HUES48 (cell line): Measurements from ENCODE around the gene ADSS2.
"Not testable (repeated sequence)": the region's sequence is repeated elsewhere in the genome, so short reads cannot be mapped to it uniquely, and the experiment has no call there.

ENCODE experiments used
- H3K27ac ChIP-seq: one replicate; pipeline ENCODE4 v1.7.0; 2013; ENCODE audit warnings: low read depth, low read length, inconsistent platforms
- H3K27me3 ChIP-seq: 2 replicates; pipeline ENCODE4 v1.6.1; 2013; ENCODE audit warnings: mild to moderate bottlenecking, low read length; ENCODE audit not compliant: control insufficient read depth, insufficient read depth
- H3K36me3 ChIP-seq: 2 replicates; pipeline ENCODE4 v1.6.1; 2013; ENCODE audit warnings: low read length; ENCODE audit not compliant: control insufficient read depth, insufficient read depth
- H3K4me1 ChIP-seq: 2 replicates; pipeline ENCODE4 v1.6.1; 2013; ENCODE audit warnings: mild to moderate bottlenecking, low read length; ENCODE audit not compliant: control insufficient read depth, insufficient read depth
- H3K4me3 ChIP-seq: 2 replicates; pipeline ENCODE4 v1.5.1; 2013; ENCODE audit warnings: mild to moderate bottlenecking, low read depth, low read length
- H3K9ac ChIP-seq: 2 replicates; pipeline ENCODE4 v1.6.1; 2013; ENCODE audit warnings: mild to moderate bottlenecking, low read depth, low read length, moderate library complexity
- H3K9me3 ChIP-seq: 2 replicates; pipeline ENCODE4 v1.6.1; 2013; ENCODE audit warnings: low read length; ENCODE audit not compliant: control insufficient read depth, insufficient read depth

Gene ADSS2

DNA sequence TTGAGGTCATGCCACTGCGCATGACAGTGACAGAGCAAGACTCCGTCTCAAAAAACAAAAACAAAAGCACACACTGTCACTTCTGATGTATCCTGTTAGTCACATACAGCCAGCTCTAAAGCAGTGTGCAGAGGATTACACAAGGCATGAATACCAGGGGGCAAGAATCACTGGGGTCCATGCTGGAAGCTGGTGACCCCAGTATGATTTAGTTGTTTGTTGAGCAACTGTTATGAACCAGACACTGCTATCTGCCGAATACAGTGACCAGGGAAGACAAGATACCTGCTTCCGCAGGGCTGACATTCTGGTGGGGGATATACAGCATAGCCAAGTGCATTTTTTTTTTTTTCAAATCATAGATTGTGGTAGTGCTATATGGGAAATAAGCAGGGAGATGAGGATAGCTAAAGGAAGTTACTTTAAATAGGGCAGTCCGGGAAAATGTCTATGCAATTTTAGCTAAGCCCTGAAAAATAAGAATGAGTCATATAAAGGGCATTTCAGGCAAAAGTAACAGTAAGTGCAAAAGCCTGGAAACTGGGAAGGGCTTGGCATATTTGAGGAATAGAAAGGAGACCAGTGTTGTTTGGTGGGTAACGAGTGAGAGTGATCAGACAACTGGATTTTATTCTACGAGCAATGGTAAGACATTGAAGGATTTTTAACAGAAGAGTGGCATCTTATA, 69.7 kb downstream of the ADSS2 start:
- no peaks in the 10 kb centered on the region for H3K27me3 ChIP-seq
- no peaks in the 10 kb centered on the region for H3K4me1 ChIP-seq
- no peaks in the 10 kb centered on the region for H3K9me3 ChIP-seq
- no peak overlapping the region for H3K27ac ChIP-seq
- no peak overlapping the region for H3K9ac ChIP-seq
- H3K4me3 ChIP-seq: no peak overlapping the region
- H3K36me3 ChIP-seq: no peaks in the 10 kb centered on the region

DNA sequence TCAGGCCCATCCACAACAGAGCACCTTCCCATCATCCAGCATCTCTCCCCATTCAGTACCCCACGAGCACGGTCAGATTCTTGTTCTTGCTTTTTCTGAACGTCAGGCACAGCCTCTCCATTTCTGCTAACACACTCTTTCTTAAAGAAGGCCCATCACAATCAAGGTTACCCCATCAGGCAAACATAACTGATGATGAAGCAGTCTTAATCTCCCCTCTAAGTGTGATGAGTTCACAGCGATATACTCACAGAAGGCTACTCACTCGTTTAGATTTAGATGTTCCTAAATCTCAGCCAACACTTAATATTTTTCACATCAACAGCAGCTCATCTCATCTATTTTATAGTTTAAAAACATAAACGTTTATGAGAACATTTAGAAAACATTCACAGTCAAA, 75.6 kb downstream of the ADSS2 start:
- no peak overlapping the region for H3K4me3 ChIP-seq
- H3K36me3 ChIP-seq: no peaks in the 10 kb centered on the region
- no peaks in the 10 kb centered on the region for H3K4me1 ChIP-seq
- no peaks in the 10 kb centered on the region for H3K27me3 ChIP-seq
- H3K9ac ChIP-seq: no peak overlapping the region
- no peaks in the 10 kb centered on the region for H3K9me3 ChIP-seq
- H3K27ac ChIP-seq: no peak overlapping the region

DNA sequence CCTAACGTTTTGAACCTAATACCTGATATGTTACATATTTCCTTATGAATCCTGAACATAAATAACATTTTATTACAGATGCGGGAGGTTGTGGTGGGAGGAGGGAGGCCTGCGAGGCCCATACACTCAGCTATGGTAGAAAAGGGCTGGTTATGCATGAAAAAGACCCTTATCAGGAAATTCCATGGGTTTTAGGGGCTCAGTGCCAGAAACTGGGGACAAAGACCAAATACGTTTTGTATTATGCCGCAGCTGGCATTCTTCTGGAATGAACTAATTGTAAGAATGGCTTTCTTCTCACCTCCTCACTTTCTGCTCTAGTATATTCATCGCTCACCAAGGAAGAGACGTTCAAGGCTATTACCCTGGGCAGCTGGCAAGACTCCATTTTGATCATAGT, 76.7 kb downstream of the ADSS2 start:
- H3K9ac ChIP-seq: no peak overlapping the region

DNA sequence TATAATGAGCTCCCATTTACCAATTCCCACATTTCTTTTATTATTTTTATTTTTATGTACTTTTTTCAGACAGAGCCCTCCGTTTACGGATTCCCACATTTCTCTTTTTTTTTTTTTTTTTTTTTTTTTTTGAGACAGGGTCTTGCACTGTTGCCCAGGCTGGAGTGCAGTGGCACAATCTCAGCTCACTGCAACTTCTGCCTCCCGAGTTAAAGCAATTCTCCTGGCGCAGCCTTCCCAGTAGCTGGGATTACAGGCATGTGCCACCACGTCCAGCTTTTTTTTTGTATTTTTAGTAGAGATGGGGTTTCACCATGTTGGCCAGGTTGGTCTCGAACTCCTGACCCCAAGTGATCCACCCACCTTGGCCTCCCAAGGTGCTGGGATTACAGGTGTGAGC, 77.2 kb downstream of the ADSS2 start:
- H3K9me3 ChIP-seq, H3K36me3 ChIP-seq, H3K4me3 ChIP-seq, H3K27ac ChIP-seq, H3K4me1 ChIP-seq, H3K27me3 ChIP-seq, H3K9ac ChIP-seq: not testable (repeated sequence)

More for the DNA sequence above, 76.7 kb downstream of the ADSS2 start:
- peaks cover 1% of the 10 kb centered on the region for H3K4me1 ChIP-seq
- no peaks in the 10 kb centered on the region for H3K9me3 ChIP-seq
- no peak overlapping the region for H3K27ac ChIP-seq
- no peaks in the 10 kb centered on the region for H3K36me3 ChIP-seq
- no peaks in the 10 kb centered on the region for H3K27me3 ChIP-seq
- H3K4me3 ChIP-seq: no peak overlapping the region

DNA sequence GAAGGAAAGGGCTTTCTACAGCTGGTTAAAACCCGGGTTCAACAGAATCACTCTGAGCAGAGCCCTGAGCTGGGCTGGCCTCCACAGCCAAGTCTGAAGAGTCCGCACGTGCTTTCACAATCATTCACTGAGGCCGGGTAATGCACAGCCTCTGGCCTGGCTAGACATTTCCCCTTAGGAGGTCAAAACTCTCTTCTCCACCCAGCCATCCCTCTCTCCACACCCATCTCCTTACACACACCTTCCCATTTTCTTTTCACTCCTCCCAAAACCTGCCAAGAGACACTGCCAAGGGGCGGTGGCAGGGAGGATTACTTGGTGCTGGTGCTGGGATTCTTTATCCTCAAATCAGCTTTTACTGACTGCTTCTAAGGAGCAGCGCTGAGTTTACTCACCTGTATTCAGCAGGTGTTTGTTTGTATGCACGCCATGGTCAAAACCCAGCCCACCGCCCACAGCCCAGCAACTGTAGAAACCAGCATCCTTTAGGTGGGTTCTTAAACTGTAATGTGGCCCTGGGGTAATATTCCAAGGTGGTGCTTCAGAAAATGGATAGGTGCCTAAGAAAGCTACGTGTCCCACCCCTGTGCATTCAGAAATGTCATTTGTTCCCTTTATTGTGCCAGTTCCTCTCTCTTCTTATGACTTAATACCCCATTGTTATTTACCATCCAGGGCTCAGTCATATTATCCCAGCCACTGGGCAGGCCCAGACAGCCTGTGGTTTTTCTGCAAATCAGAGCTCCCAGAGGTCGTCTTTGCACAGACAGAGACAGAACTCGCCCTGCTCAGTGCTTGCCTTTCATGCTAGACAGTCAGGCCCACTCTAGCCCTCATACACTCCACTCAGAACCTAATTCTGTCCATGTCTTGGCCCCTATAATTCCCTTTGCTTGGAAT, 80.2 kb downstream of the ADSS2 start:
- no peak overlapping the region for H3K4me3 ChIP-seq
- no peak overlapping the region for H3K9ac ChIP-seq
- H3K27ac ChIP-seq: no peak overlapping the region
- H3K4me1 ChIP-seq: peaks cover 10% of the 10 kb centered on the region
- H3K27me3 ChIP-seq: no peaks in the 10 kb centered on the region
- no peaks in the 10 kb centered on the region for H3K36me3 ChIP-seq
- no peaks in the 10 kb centered on the region for H3K9me3 ChIP-seq

DNA sequence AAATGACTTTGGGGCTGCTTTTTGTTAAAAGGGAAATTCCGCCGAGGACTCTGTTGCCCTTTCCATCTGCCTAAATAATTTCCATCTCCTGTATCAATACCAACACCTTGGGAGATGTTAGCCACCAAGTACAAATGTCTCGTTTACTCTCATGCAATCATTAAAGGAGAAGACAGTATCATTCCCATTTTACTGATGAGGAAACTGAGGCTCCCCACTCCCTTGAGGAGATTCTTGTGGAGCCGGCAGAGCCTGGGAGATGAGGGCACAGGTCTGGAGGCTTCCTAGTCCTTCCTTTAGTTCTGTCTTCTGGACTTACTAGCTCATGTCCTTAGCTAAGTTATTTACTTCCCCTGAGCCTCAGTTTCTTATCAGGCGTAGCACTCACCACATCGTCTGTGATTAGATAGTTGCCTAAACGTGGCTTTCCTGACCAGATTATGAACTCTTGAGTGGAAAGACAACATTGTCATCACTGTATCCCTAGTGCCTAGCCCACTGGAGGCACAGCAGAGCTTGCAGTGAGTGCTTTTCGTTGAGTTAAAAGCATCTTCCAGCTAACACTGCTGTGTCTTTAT, 81.6 kb downstream of the ADSS2 start:
- H3K9me3 ChIP-seq: peaks cover 6% of the 10 kb centered on the region
- H3K4me3 ChIP-seq: no peak overlapping the region
- H3K9ac ChIP-seq: no peak overlapping the region
- H3K4me1 ChIP-seq: peaks cover 10% of the 10 kb centered on the region
- H3K36me3 ChIP-seq: no peaks in the 10 kb centered on the region
- H3K27ac ChIP-seq: no peak overlapping the region
- no peaks in the 10 kb centered on the region for H3K27me3 ChIP-seq

DNA sequence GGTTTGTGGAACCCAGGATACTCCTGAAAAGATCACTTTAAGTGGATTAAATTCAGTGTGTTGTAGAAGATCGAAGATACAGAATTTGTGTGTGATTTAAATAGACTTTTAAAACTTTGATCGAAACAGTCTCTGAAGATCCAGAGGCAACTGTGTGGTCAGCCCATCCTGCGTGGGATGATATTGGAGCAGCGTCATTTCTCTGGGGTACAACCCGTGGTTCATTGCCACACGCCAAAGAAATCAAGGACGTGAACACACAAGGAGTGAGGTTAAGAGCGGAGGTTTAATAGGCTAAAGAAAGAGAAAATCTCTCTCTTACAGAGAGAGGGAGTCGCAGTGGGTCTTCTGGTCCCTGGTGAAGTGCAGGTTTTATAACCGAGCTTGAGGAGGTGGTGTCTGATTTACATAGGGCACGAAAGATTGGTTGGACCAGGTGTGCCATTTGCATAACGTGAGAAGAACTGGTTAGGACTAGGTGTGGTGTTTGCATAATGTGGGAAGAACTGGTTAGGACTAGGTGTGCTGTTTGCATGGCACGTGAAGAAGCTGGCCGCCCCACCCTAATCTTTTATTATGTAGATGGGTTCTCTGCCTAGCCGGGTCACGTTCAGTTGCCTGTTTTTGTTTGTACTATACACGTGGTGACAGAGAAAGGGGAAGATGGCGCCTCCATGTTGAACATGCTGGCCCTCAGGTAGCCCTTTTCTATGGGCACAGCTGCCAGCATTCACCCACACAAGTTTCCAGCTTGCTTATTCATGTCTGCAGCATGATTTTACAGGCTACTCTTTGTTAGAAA, 82.3 kb downstream of the ADSS2 start:
- peaks cover 11% of the 10 kb centered on the region for H3K9me3 ChIP-seq
- H3K27me3 ChIP-seq: no peaks in the 10 kb centered on the region
- H3K4me3 ChIP-seq: no peak overlapping the region
- H3K4me1 ChIP-seq: peaks cover 10% of the 10 kb centered on the region
- H3K9ac ChIP-seq: no peak overlapping the region
- no peak overlapping the region for H3K27ac ChIP-seq
- H3K36me3 ChIP-seq: no peaks in the 10 kb centered on the region

DNA sequence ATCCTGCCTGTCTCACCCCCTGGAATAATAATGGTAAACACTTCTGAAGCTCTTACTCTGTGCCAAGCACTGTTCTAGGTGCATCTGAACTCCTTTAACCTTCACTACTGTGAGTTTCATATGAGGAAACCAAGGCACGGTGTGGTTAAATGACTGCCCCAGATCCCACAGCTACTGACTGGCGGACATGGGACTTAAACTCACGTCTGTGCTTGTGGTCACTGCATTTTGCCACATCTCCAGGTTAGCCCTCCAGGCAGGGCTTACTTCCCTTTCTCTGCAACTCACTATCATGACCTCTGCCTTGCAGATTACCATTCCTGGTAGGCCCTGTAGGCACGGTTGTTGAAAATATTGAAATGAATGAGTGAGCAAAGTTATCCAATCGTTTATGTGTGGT, 83.4 kb downstream of the ADSS2 start:
- H3K27ac ChIP-seq: no peak overlapping the region
- H3K27me3 ChIP-seq: no peaks in the 10 kb centered on the region
- H3K4me1 ChIP-seq: peaks cover 10% of the 10 kb centered on the region
- no peaks in the 10 kb centered on the region for H3K36me3 ChIP-seq
- no peak overlapping the region for H3K4me3 ChIP-seq
- no peak overlapping the region for H3K9ac ChIP-seq
- H3K9me3 ChIP-seq: peaks cover 11% of the 10 kb centered on the region

DNA sequence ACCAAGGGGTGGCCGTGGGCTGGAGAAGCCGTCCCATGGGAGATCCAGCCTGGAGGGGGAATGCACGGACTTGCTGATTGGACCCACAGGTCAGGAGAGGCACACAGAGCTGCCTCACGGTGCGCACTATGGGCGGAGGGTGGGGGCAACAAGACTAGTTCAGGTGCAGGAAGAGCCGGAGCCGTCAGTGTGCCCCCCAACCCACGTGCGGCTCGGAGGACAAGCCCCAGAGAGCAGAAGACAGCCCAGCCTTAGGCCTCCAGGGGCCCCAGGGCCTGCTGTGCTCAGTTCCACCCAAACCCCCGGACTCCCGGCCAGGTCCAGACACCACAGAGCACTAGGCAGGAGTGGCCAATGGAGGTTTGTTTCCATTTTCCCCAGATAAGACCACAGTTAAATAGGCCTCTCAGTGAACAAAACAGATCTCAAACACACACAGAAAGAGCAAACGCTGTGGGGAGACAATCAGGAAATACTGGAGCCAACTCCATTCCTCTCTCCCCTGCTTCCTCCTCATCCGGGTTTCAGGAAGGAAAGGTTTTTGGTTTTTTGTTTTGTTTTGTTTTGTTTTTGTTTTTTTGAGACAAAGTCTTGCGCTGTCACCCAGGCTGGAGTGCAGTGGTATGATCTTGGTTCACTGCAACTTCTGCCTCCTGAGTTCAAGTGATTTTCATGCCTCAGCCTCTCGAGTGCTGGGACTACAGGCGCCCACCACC, 84.2 kb downstream of the ADSS2 start:
- no peak overlapping the region for H3K27ac ChIP-seq
- H3K36me3 ChIP-seq: no peaks in the 10 kb centered on the region
- no peaks in the 10 kb centered on the region for H3K27me3 ChIP-seq
- no peak overlapping the region for H3K4me3 ChIP-seq
- H3K9me3 ChIP-seq: peaks cover 11% of the 10 kb centered on the region
- peaks cover 12% of the 10 kb centered on the region for H3K4me1 ChIP-seq
- no peak overlapping the region for H3K9ac ChIP-seq

DNA sequence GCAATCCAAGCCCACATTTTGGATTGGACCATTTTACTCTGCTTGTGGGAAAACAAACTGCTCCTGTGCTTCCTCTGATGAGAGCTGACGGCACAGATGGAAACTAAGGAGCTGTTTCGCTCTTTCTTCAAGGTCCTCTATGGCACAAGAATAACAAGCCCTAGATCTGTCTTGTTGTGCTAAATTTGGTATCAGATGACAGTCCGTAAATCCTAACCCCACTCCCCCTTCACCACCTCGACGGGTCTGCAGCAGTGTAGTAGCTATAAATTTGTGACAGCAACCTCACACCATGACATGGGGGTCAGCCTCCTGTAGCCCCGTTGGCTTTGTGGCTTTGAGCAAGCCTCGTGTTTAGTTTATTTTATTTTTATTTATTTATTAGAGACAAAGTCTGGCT, 85.9 kb downstream of the ADSS2 start:
- Histone ChIP-seq H3K36me3 (no peaks in the 10 kb centered on the region), H3K4me3 (no peak overlapping the region), H3K9ac (no peak overlapping the region), H3K27ac (no peak overlapping the region), H3K27me3 (no peaks in the 10 kb centered on the region), H3K4me1 (peaks cover 29% of the 10 kb centered on the region), H3K9me3 (peaks cover 11% of the 10 kb centered on the region)
